Body of pancreas (tissue), 4 donors: Measurements from ENCODE around the gene OPRL1. TPM values are rescaled to one million over a fixed set of nuclear protein-coding genes. Genes with fewer than 3 reads are reported as not detected.

Experiments
- ATAC-seq: fragments of 150-250 bp; one replicate; pipeline ENCODE4 v1.9.1; 2016
- DNase-seq, 4 donors: peaks; one replicate each; pipeline ENCODE4 v3.0.0-alpha.2; 2019
- H3K27ac ChIP-seq, 4 donors: fragments of 200-600 bp; sonication (generic); 1 replicate in 3 of 4; 2 replicates in 1 of 4; pipeline versions ENCODE4 v1.5.1 to v1.6.1; 2016 to 2019; ENCODE audit warnings: mild to moderate bottlenecking in 1 of 4, mixed read lengths in 1 of 4, moderate library complexity in 1 of 4
- H3K27me3 ChIP-seq, 2 donors: fragments of 200-600 bp; sonication (generic); one replicate each; pipeline ENCODE4 v1.6.0; 2016; ENCODE audit warnings: mild to moderate bottlenecking in 1 of 2
- H3K36me3 ChIP-seq, 2 donors: fragments of 200-600 bp; sonication (generic); replicated peaks in 1 of 2; 2 replicates each; pipeline ENCODE4 v1.5.1; 2016; ENCODE audit warnings: low read depth in 2 of 2; ENCODE audit not compliant: insufficient read depth in 1 of 2
- H3K4me1 ChIP-seq: fragments of 200-600 bp; sonication (generic); one replicate; pipeline ENCODE4 v1.6.0; 2016
- H3K4me3 ChIP-seq, 2 donors: fragments of 200-600 bp; sonication (generic); 1 replicate in 1 of 2; 2 replicates in 1 of 2; pipeline ENCODE4 v1.5.1; 2016 to 2019
- H3K9me3 ChIP-seq, 3 donors: fragments of 200-600 bp; sonication (generic); 1 replicate in 2 of 3; 2 replicates in 1 of 3; pipeline ENCODE4 v1.5.1; 2016
- POLR2A ChIP-seq, 3 donors: fragments of 450-650 bp; IDR thresholded peaks; one replicate each; pipeline ENCODE4 v1.6.1; 2016; ENCODE audit warnings: antibody characterized with exemption in 3 of 3, mild to moderate bottlenecking in 2 of 3
- WGBS, 2 donors: methylation state at CpG; one replicate each; pipeline ENCODE4 v1.1.5; 2017; 5-methylcytosine and 5-hydroxymethylcytosine counted together
- intact Hi-C: fragments of 100-400 bp; cut with DNase I; formaldehyde crosslinking; loops from one replicate; pipeline ENCODE4 v1.15.1; 2023
- total RNA-seq, 2 donors: library from RNA; depleted of rRNA; stranded (reverse); fragments of >200 nt; gene quantifications; one replicate each; pipeline ENCODE4 v1.1.0, GENCODE V29; 2016
- TF ChIP-seq, protein P1 (sequence below), 7 experiments: fragments of 450-650 bp in 4 of 7; fragments of 200-600 bp in 3 of 7; sonication (generic) in 3 of 7; IDR thresholded peaks; one replicate each; pipeline ENCODE4 v1.5.1; 2016 to 2019; ENCODE audit warnings: antibody characterized with exemption in 7 of 7

The OPRL1 gene
- total RNA-seq, 2 donors from 2014 or later = 1.0 to 2.6 TPM

DNA sequence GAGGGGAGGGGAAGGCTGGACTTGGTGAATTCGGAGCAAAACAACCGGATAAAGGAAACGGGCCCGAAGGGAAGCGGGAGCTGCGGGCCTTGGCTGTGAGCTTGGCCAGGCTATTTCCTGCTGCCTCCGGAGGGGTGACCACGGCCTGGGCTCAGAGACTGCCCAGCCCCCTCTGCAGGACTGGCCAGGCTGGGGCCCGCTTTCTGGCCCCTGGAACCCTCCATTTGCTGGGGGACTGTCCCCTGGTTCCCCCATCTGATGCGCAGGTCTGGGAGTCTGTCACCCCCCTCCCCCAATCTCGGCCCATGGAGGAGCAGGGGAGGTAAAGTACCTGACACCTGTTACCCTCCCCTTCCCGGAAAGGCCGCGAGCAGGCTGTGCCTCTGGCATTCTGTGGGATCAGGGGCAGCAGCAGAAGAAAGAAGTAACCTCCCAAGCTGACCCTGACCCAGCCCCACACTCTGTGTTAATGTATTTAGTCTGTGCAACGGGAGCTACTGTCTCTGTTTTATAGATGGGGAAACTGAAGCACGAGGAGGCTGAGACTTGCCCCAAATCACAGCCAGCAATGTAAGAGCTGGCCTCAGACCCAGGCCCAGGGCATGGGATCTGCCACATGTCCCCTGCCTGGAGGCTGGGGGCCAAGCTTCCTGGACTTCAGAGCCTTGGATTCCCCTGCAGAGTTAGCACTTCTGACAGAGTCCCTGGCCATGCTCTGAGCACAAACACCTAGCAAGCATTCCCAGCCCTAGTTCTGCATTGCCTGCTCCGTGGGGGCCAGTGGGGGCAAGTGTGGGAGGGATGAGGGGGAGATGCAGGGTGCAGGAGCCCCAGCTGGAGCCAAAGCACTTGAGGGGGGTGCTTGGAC, 40.4 kb upstream of the OPRL1 start:
- Histone ChIP-seq H3K36me3 (no peaks in the 10 kb centered on the region), H3K4me1 (peaks cover 34% of the 10 kb centered on the region), H3K27me3 (peaks cover 0 to 5% of the 10 kb centered on the region in 2 donors), H3K27ac (peak overlapping the region; percentile 25 to 82 (median 58)), H3K9me3 (no peaks in the 10 kb centered on the region), H3K4me3 (no peak overlapping the region)
- TF ChIP-seq, protein P1, sequence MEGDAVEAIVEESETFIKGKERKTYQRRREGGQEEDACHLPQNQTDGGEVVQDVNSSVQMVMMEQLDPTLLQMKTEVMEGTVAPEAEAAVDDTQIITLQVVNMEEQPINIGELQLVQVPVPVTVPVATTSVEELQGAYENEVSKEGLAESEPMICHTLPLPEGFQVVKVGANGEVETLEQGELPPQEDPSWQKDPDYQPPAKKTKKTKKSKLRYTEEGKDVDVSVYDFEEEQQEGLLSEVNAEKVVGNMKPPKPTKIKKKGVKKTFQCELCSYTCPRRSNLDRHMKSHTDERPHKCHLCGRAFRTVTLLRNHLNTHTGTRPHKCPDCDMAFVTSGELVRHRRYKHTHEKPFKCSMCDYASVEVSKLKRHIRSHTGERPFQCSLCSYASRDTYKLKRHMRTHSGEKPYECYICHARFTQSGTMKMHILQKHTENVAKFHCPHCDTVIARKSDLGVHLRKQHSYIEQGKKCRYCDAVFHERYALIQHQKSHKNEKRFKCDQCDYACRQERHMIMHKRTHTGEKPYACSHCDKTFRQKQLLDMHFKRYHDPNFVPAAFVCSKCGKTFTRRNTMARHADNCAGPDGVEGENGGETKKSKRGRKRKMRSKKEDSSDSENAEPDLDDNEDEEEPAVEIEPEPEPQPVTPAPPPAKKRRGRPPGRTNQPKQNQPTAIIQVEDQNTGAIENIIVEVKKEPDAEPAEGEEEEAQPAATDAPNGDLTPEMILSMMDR (IDR thresholded peaks at IDR 0.05) = peak in 1 of 7 experiments; percentile 4
- no peak for TF ChIP-seq POLR2A (IDR thresholded peaks at IDR 0.05)
- ATAC-seq (peak; percentile 29), DNase-seq (no peak)
- 10 to 14% methylated on average over 4 to 17 of the region's 17 CpGs for WGBS, 2 donors
- intact Hi-C loops = loop anchor here (5.0 kb wide), 1 partner anchor 78 kb away; no protein-coding TSS in a partner anchor

DNA sequence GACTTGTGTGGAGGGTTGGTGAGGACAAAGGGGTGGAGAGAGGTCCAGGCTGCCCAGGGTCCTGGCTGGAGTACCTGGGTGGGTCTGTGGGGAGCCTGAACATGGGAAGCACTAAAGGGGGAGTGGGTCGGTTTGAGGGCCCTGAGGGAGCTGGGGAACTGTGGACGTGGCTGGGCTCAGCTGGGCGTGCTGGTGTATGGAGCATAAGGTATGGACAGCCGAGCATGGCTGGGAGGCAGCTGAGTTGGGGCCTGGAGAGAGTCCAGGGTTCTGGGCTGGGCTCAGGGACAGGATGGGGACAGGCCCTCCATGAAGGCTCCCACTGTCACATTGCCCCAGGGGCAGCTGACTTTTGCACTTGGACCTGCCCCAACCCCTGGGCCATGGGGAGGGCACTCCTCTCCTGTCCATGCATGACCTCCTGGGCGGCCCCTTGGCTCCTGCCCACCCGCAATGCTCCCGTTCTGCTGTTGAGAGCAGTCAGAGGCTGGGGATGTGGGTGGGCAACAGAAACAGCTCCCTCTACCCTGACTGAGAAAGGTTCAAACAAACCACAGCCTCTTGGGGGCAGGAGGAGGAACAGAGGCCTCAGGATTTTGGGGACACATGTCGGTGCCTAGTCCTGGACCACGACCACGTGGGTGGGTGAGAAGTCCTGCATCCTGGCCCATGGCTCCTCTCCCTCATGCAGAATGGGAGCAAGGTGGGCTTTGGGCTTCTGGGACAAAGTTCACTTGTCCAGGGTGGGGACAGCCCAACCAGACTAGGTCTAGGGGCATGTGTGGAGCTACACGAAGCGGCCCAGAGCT, 39.4 kb upstream of the OPRL1 start:
- Histone ChIP-seq H3K9me3 (no peaks in the 10 kb centered on the region), H3K4me1 (peaks cover 34% of the 10 kb centered on the region), H3K27me3 (peaks cover 0 to 5% of the 10 kb centered on the region in 2 donors), H3K27ac (no peak overlapping the region), H3K4me3 (no peak overlapping the region), H3K36me3 (no peaks in the 10 kb centered on the region)
- TF ChIP-seq POLR2A (IDR thresholded peaks at IDR 0.05) = no peak
- TF ChIP-seq, protein P1 (IDR thresholded peaks at IDR 0.05) = no peak
- WGBS, 2 donors = 63 to 74% methylated on average over 5 to 9 of the region's 12 CpGs
- intact Hi-C loops = no loop called here
- ATAC-seq (no peak), DNase-seq (no peak)

DNA sequence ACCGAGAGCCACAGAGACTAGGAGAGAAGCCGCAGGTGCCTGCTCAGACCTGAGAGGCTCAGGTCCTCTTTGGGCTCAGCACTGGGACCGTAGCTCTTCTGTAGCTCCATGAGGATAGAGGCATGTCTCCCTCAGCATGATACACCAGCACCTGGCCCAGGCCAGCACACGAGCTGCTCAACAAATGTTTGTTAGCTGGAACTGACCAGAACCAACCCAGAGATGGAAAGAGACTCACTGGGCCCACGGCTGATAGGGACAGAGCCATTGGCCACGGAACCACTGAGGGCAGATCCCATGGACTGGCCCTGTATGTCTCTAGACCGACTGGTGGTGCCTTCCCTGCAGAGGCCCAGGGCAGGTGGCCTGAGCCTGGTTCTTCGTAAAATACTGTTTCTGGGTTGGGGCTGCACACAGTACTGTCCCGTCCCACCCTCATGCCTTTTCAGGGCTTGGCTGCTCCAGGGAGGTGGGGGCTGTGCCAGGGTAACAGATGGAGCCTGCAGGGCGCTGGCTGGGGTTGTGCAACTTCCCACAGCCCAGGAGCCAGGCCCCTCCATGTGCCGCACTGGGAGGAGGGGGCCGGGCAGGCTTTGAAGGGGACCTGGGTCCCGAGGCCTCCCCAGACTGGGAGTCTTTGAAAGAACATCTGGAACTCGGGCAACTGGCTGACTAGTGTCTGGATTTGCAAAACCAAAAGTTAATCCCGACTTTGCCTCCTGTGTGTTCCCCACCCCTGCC, 38.7 kb upstream of the OPRL1 start:
- H3K4me1 ChIP-seq = peaks cover 34% of the 10 kb centered on the region
- intact Hi-C loops = no loop called here
- no peak for ATAC-seq
- H3K27me3 ChIP-seq = peaks cover 0 to 5% of the 10 kb centered on the region in 2 donors
- TF ChIP-seq, protein P1 (IDR thresholded peaks at IDR 0.05) = no peak
- no peak for TF ChIP-seq POLR2A (IDR thresholded peaks at IDR 0.05)
- H3K36me3 ChIP-seq = no peaks in the 10 kb centered on the region
- no peak overlapping the region for H3K4me3 ChIP-seq
- no peak overlapping the region for H3K27ac ChIP-seq
- DNase-seq = no peak
- no peaks in the 10 kb centered on the region for H3K9me3 ChIP-seq
- WGBS, 2 donors = 56 to 66% methylated on average over 7 to 14 of the region's 15 CpGs

DNA sequence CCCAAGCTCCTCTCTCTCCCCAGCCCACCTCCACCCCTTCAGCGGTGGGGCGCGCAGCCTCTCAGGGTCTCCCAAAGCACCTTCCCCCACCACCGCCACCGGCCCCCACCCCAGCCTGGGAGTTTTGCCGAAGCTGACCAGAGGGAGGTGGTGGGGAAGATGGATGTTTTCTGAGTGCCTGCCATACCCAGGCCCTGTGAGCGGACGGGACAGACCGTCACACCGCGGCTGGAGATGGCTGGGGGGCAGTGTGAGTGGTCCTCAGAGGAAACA, 38.2 kb upstream of the OPRL1 start:
- ATAC-seq (no peak), DNase-seq (no peak)
- 20 to 57% methylated on average over 1 to 11 of the region's 11 CpGs for WGBS, 2 donors
- TF ChIP-seq, protein P1 (IDR thresholded peaks at IDR 0.05) = no peak
- TF ChIP-seq POLR2A (IDR thresholded peaks at IDR 0.05) = no peak
- peak overlapping the region in 1 of 4 donors; percentile 38 for H3K27ac ChIP-seq
- H3K27me3 ChIP-seq = peaks cover 0 to 5% of the 10 kb centered on the region in 2 donors
- H3K36me3 ChIP-seq = no peaks in the 10 kb centered on the region
- no peaks in the 10 kb centered on the region for H3K9me3 ChIP-seq
- intact Hi-C loops = no loop called here
- H3K4me1 ChIP-seq = peaks cover 34% of the 10 kb centered on the region
- H3K4me3 ChIP-seq = no peak overlapping the region
